ENCODE results near the gene TBCK. TPM values are rescaled to one million over a fixed set of nuclear protein-coding genes. Genes with fewer than 3 reads are reported as not detected.
A peak's percentile ranks its signal among the peaks of the same experiment; 100 is the strongest.

The TBCK gene
- total RNA-seq, 4 donors from 2014 or later, result 22.7 to 28.7 (median 27.3) TPM

- H3K9me3 ChIP-seq, result no peaks in the 10 kb centered on the region
- no peak for DNase-seq (ENCODE audit: extremely low spot score)
- H3K27ac ChIP-seq (replicated peaks in 1 of 4), result no peak overlapping the region
- TF ChIP-seq POLR2A (IDR thresholded peaks at IDR 0.05; ENCODE audit: low read depth) (no peak), EP300 (IDR thresholded peaks at IDR 0.05) (no peak), POLR2AphosphoS5 (IDR thresholded peaks at IDR 0.05) (no peak)
- TF ChIP-seq, protein P1, sequence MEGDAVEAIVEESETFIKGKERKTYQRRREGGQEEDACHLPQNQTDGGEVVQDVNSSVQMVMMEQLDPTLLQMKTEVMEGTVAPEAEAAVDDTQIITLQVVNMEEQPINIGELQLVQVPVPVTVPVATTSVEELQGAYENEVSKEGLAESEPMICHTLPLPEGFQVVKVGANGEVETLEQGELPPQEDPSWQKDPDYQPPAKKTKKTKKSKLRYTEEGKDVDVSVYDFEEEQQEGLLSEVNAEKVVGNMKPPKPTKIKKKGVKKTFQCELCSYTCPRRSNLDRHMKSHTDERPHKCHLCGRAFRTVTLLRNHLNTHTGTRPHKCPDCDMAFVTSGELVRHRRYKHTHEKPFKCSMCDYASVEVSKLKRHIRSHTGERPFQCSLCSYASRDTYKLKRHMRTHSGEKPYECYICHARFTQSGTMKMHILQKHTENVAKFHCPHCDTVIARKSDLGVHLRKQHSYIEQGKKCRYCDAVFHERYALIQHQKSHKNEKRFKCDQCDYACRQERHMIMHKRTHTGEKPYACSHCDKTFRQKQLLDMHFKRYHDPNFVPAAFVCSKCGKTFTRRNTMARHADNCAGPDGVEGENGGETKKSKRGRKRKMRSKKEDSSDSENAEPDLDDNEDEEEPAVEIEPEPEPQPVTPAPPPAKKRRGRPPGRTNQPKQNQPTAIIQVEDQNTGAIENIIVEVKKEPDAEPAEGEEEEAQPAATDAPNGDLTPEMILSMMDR (IDR thresholded peaks at IDR 0.05), result no peak
- H3K36me3 ChIP-seq, result peaks cover 0 to 11% (median 4%) of the 10 kb centered on the region in 4 donors
- no peaks in the 10 kb centered on the region for H3K4me1 ChIP-seq
- no peaks in the 10 kb centered on the region for H3K27me3 ChIP-seq
- H3K4me3 ChIP-seq, result no peak overlapping the region
- intact Hi-C loops (cut with DNase I), result no loop called here
Measured at GRCh38 chr4:106172861-106173260, 143.1 kb downstream of the TBCK start.

GRCh38 chr4:106165351-106166010 lies 150.5 kb downstream of the TBCK start:
- H3K27ac ChIP-seq (replicated peaks in 1 of 4), result peak overlapping the region; percentile 22 to 68 (median 62)
- no peaks in the 10 kb centered on the region for H3K27me3 ChIP-seq
- peaks cover 0 to 9% (median 0%) of the 10 kb centered on the region in 4 donors for H3K9me3 ChIP-seq
- peaks cover 0 to 14% (median 7%) of the 10 kb centered on the region in 4 donors for H3K4me1 ChIP-seq
- DNase-seq (ENCODE audit: extremely low spot score), result no peak
- no peak for TF ChIP-seq POLR2A (IDR thresholded peaks at IDR 0.05; ENCODE audit: low read depth)
- TF ChIP-seq POLR2AphosphoS5 (IDR thresholded peaks at IDR 0.05), result no peak
- TF ChIP-seq EP300 (IDR thresholded peaks at IDR 0.05), result no peak
- TF ChIP-seq, protein P1 (IDR thresholded peaks at IDR 0.05), result no peak
- peak overlapping the region; percentile 12 to 33 (median 24) for H3K4me3 ChIP-seq
- peaks cover 0 to 16% (median 9%) of the 10 kb centered on the region in 4 donors for H3K36me3 ChIP-seq
- intact Hi-C loops (cut with DNase I), result no loop called here
- WGBS, result 45% methylated on average over 1 of the region's 1 CpG

DNA sequence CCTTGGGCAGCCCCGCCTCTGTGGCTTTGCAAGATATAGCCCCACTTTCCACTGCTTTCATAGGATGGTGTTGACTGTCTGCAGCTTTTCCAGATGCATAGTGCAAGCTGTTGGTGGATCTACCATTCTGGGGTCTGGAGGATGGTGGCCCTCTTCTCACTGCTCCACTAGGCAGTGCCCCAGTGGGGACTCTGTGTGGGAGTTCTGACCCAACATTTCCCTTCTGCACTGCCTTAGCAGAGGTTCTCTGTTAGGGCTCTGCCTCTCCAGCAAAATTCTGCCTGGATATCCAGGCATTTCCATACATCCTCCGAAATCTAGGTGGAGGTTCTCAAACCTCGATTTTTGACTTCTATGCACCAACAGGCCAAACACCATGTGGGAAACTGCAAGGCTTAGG lies 153.7 kb downstream of the TBCK start:
- Histone ChIP-seq H3K27me3 (no peaks in the 10 kb centered on the region), H3K4me1 (peaks cover 0 to 14% (median 7%) of the 10 kb centered on the region in 4 donors), H3K27ac (replicated peaks in 1 of 4) (no peak overlapping the region), H3K4me3 (no peak overlapping the region), H3K36me3 (peaks cover 0 to 20% (median 5%) of the 10 kb centered on the region in 4 donors), H3K9me3 (peaks cover 0 to 9% (median 0%) of the 10 kb centered on the region in 4 donors)
- no peak for DNase-seq (ENCODE audit: extremely low spot score)
- 100% methylated on average over 3 of the region's 3 CpGs for WGBS
- no peak for TF ChIP-seq EP300 (IDR thresholded peaks at IDR 0.05)
- no peak for TF ChIP-seq POLR2AphosphoS5 (IDR thresholded peaks at IDR 0.05)
- TF ChIP-seq POLR2A (IDR thresholded peaks at IDR 0.05; ENCODE audit: low read depth), result no peak
- TF ChIP-seq, protein P1 (IDR thresholded peaks at IDR 0.05), result no peak
- intact Hi-C loops (cut with DNase I), result no loop called here

DNA sequence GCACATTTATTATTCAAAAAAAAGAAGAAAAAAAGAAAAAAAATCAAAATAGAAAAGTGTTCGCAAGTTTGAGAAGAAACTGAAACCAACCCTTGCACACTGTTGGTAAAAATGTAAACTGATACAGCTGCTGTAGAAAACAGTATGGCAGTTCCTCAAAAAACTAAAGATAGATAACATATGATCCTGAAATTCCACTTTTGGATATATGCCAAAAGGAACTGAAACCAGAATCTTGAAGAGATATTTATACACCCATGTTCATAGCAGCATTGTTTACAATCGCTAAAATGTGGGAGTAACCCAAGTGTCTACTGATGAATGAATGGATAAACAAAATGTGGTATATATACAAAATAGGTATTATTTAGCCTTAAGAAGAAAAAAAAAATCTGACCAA lies 155.4 kb downstream of the TBCK start:
- no peak for TF ChIP-seq POLR2AphosphoS5 (IDR thresholded peaks at IDR 0.05)
- TF ChIP-seq EP300 (IDR thresholded peaks at IDR 0.05), result no peak
- TF ChIP-seq, protein P1 (IDR thresholded peaks at IDR 0.05), result no peak
- TF ChIP-seq POLR2A (IDR thresholded peaks at IDR 0.05; ENCODE audit: low read depth), result no peak
- DNase-seq (ENCODE audit: extremely low spot score), result no peak
- WGBS, result 78% methylated on average over 2 of the region's 2 CpGs

More for the DNA sequence above, 155.4 kb downstream of the TBCK start:
- Histone ChIP-seq H3K4me1 (peaks cover 0 to 10% (median 1%) of the 10 kb centered on the region in 4 donors), H3K27me3 (no peaks in the 10 kb centered on the region), H3K36me3 (peaks cover 0 to 31% (median 11%) of the 10 kb centered on the region in 4 donors), H3K9me3 (peaks cover 0 to 9% (median 0%) of the 10 kb centered on the region in 4 donors), H3K27ac (replicated peaks in 1 of 4) (no peak overlapping the region), H3K4me3 (no peak overlapping the region)
- intact Hi-C loops (cut with DNase I), result no loop called here
